ENCODE data around the gene YARS1.
"Not testable (repeated sequence)": the region's sequence is repeated elsewhere in the genome, so short reads cannot be mapped to it uniquely, and the experiment has no call there.

YARS1 gene

DNA sequence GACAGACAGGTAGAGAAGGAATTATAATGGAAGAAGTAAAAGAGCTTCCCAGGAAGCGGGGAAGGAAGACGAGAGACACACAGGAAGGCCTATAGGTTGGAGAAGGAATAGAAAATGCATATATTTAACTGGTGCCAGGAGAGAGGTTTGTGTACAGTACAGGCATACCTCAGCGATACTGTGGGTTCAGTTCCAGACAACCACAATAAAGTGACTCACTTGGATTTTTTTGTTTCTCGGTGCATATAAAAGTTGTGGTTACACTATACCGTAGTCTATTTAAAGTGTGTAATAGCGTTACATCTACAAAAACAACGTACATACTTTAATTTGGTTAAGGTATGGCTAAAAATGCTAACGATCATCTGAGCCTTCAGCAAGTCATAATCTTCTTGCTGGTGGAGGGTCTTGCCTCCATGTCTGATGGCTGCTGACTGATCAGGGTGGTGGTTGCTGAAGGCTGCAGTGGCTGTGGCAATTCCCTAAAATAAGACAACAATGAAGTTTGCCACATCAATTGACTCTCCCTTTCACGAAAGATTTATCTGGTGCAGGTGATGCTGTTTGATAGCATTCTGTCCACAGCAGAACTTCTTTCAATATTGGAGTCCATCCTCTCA, 16.0 kb downstream of the YARS1 start:
- no peaks in the 10 kb centered on the region for H3K9me3 ChIP-seq (ENCODE audit: insufficient read depth, low read length)
- peaks cover 5% of the 10 kb centered on the region for H3K79me2 ChIP-seq (ENCODE audit: low read length)
- TF ChIP-seq, protein P1, sequence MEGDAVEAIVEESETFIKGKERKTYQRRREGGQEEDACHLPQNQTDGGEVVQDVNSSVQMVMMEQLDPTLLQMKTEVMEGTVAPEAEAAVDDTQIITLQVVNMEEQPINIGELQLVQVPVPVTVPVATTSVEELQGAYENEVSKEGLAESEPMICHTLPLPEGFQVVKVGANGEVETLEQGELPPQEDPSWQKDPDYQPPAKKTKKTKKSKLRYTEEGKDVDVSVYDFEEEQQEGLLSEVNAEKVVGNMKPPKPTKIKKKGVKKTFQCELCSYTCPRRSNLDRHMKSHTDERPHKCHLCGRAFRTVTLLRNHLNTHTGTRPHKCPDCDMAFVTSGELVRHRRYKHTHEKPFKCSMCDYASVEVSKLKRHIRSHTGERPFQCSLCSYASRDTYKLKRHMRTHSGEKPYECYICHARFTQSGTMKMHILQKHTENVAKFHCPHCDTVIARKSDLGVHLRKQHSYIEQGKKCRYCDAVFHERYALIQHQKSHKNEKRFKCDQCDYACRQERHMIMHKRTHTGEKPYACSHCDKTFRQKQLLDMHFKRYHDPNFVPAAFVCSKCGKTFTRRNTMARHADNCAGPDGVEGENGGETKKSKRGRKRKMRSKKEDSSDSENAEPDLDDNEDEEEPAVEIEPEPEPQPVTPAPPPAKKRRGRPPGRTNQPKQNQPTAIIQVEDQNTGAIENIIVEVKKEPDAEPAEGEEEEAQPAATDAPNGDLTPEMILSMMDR (IDR thresholded peaks at IDR 0.05; ENCODE audit: low read depth, low read length) = no peak
- H3K9ac ChIP-seq (ENCODE audit: low read length) = no peak overlapping the region
- H3K36me3 ChIP-seq (replicated peaks; ENCODE audit: low read depth, low read length) = peaks cover 16% of the 10 kb centered on the region
- H3K4me2 ChIP-seq (ENCODE audit: low read length) = no peak overlapping the region
- H2AFZ ChIP-seq (ENCODE audit: low read depth, low read length) = no peak overlapping the region
- no peaks in the 10 kb centered on the region for H3K27me3 ChIP-seq (ENCODE audit: low read depth, low read length)
- H3K4me1 ChIP-seq (ENCODE audit: low read length) = no peaks in the 10 kb centered on the region
- no peaks in the 10 kb centered on the region for H4K20me1 ChIP-seq (ENCODE audit: insufficient read depth, low read length)
- no peak overlapping the region for H3K27ac ChIP-seq (ENCODE audit: low read length)
- H3K4me3 ChIP-seq (ENCODE audit: low read length) = no peak overlapping the region

DNA sequence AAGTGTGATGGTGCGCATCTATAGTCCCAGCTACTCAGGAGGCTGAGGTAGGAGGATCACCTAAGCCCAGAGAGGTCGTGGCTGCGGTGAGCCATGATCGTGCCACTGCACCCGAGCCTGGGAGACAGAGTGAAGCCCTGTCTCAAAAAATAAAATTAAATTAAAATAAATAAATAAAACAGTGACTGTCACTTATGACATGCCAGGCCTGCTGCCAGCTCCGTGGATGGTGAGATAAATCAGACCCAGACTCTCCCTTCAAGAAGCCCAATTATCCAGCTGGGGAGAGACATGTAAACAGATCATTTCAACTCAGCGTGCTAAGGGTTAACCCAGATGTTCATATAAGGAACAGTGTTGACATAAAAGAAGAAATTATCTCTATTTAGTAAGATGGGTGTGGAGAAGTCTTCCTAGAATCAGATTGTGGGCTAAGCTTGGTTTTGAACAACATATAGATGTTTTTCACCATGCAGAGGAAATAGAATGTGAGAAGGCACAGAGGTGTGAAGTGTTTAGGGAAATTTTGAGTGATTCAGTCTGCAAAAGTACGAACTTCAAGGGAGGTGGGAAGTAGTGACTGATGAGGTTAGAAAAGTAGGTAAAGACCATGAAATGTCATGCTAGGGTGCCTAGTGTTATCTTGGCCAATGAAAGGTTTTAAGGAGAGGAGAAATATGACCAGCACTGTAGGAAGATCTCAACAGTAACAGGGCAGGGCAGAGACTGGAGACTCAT, 18.3 kb downstream of the YARS1 start:
- H4K20me1 ChIP-seq (ENCODE audit: insufficient read depth, low read length) = no peaks in the 10 kb centered on the region

DNA sequence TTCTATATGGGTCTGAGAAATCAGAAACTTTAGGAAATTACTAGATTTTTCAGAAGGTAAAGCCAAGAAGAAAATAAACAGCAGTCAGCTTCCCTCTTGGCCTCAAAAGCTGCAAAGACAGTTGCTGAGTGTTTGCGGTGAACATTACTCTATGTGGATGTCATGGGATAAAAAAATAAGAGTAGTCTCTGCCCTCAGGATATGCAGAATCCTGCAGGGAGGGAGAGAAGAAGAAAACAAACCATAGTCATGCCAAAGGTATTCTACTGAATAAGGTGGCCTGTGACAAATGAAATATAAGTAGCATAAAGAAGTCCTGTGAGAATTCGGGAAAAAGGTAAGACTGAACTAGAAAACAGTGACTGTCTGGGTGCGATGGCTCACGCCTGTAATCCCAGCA, 19.0 kb downstream of the YARS1 start:
- Histone ChIP-seq H3K79me2 (ENCODE audit: low read length) (peaks cover 5% of the 10 kb centered on the region; the same call in 1 of the 2 replicates), H3K4me2 (ENCODE audit: low read length) (no peak overlapping the region), H3K27ac (ENCODE audit: low read length) (no peak overlapping the region), H4K20me1 (ENCODE audit: insufficient read depth, low read length) (no peaks in the 10 kb centered on the region), H3K4me1 (ENCODE audit: low read length) (no peaks in the 10 kb centered on the region), H3K4me3 (ENCODE audit: low read length) (no peak overlapping the region), H3K9ac (ENCODE audit: low read length) (no peak overlapping the region), H3K36me3 (replicated peaks; ENCODE audit: low read depth, low read length) (peaks cover 7% of the 10 kb centered on the region), H3K9me3 (ENCODE audit: insufficient read depth, low read length) (no peaks in the 10 kb centered on the region), H3K27me3 (ENCODE audit: low read depth, low read length) (no peaks in the 10 kb centered on the region), H2AFZ (ENCODE audit: low read depth, low read length) (no peak overlapping the region)
- TF ChIP-seq, protein P1 (IDR thresholded peaks at IDR 0.05; ENCODE audit: low read depth, low read length) = no peak
- no peak for TF ChIP-seq EZH2phosphoT487 (IDR thresholded peaks at IDR 0.05; ENCODE audit: low read depth)

More for the DNA sequence above, 18.3 kb downstream of the YARS1 start:
- Histone ChIP-seq H3K79me2 (ENCODE audit: low read length) (peaks cover 5% of the 10 kb centered on the region; the same call in 1 of the 2 replicates), H3K36me3 (replicated peaks; ENCODE audit: low read depth, low read length) (peaks cover 7% of the 10 kb centered on the region), H3K27ac (ENCODE audit: low read length) (no peak overlapping the region), H3K27me3 (ENCODE audit: low read depth, low read length) (no peaks in the 10 kb centered on the region), H3K9me3 (ENCODE audit: insufficient read depth, low read length) (no peaks in the 10 kb centered on the region), H3K4me1 (ENCODE audit: low read length) (no peaks in the 10 kb centered on the region), H2AFZ (ENCODE audit: low read depth, low read length) (no peak overlapping the region), H3K4me3 (ENCODE audit: low read length) (no peak overlapping the region), H3K9ac (ENCODE audit: low read length) (no peak overlapping the region), H3K4me2 (ENCODE audit: low read length) (no peak overlapping the region)
- TF ChIP-seq, protein P1 (IDR thresholded peaks at IDR 0.05; ENCODE audit: low read depth, low read length) = no peak
- no peak for TF ChIP-seq EZH2phosphoT487 (IDR thresholded peaks at IDR 0.05; ENCODE audit: low read depth)

DNA sequence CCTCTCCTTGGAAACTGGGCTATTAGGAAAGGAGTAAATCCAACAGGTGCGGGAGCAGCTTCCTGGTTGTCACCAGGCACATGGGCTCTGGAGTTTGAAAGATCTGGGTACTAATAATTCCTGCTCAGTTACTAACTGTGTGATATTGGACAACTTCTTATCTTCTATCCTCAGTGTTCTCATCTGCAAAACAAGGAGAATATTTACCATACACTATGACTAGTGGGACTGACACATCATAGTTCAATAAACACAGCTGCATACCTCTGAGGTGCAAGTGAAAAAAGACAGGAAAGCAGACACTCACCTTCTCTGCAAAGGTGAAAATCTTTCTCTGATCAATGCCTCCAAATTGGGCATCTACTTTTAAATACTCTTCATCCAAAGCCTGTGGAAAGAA, 19.7 kb downstream of the YARS1 start:
- Histone ChIP-seq H3K4me2 (ENCODE audit: low read length) (no peak overlapping the region), H3K36me3 (replicated peaks; ENCODE audit: low read depth, low read length) (peaks cover 10% of the 10 kb centered on the region), H3K27ac (ENCODE audit: low read length) (no peak overlapping the region), H3K79me2 (ENCODE audit: low read length) (peaks cover 5% of the 10 kb centered on the region; the same call in 1 of the 2 replicates), H3K4me1 (ENCODE audit: low read length) (no peaks in the 10 kb centered on the region), H3K4me3 (ENCODE audit: low read length) (no peak overlapping the region), H2AFZ (ENCODE audit: low read depth, low read length) (no peak overlapping the region), H3K9ac (ENCODE audit: low read length) (no peak overlapping the region), H4K20me1 (ENCODE audit: insufficient read depth, low read length) (no peaks in the 10 kb centered on the region), H3K9me3 (ENCODE audit: insufficient read depth, low read length) (no peaks in the 10 kb centered on the region), H3K27me3 (ENCODE audit: low read depth, low read length) (no peaks in the 10 kb centered on the region)
- TF ChIP-seq EZH2phosphoT487 (IDR thresholded peaks at IDR 0.05; ENCODE audit: low read depth) = no peak
- TF ChIP-seq, protein P1 (IDR thresholded peaks at IDR 0.05; ENCODE audit: low read depth, low read length) = no peak

DNA sequence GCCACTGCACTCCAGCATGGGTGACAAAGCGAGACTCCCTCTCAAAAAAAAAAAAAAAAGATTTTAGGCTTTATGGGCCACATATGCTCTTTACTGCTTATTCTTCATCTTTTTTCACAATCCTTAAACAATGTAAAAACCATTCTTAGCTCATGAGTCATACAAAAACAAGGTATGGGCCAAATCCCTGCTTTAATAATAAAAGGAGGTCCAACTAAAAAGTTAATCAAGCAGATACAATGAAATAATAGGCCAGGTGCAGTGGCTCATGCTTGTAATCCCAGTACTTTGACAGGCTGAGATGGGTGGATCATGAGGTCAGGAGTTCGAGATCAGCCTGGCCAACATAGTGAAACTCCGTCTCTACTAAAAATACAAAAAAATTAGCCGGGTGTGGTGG, 21.4 kb downstream of the YARS1 start:
- not testable (repeated sequence) for H3K79me2 ChIP-seq (ENCODE audit: low read length); H3K4me3 ChIP-seq (ENCODE audit: low read length); H4K20me1 ChIP-seq (ENCODE audit: insufficient read depth, low read length); H3K27ac ChIP-seq (ENCODE audit: low read length); H3K4me1 ChIP-seq (ENCODE audit: low read length); H3K4me2 ChIP-seq (ENCODE audit: low read length); H3K9ac ChIP-seq (ENCODE audit: low read length); H3K9me3 ChIP-seq (ENCODE audit: insufficient read depth, low read length); H2AFZ ChIP-seq (ENCODE audit: low read depth, low read length); H3K27me3 ChIP-seq (ENCODE audit: low read depth, low read length)
- peaks cover 18% of the 10 kb centered on the region for H3K36me3 ChIP-seq (replicated peaks; ENCODE audit: low read depth, low read length)

Data from OCI-LY3 (cell line).